WTC11 (cell line): ENCODE results near the gene SACS. TPM values are rescaled to one million over a fixed set of nuclear protein-coding genes. Genes with fewer than 3 reads are reported as not detected.

Source experiments
- ATAC-seq: fragments of 200-7000 bp; cut with Tn5 transposase; 2 replicates; pipeline ENCODE4 v1.10.0; 2021; ENCODE audit warnings: mild to moderate bottlenecking, moderate library complexity
- CTCF ChIA-PET: fragments of 300-600 bp; sonication (Branson Sonifier 250); formaldehyde crosslinking; loops from one replicate; lab custom pipeline; 2021; ENCODE audit warnings: antibody characterized with exemption; lab: Charles Lee
- POLR2A ChIA-PET: fragments of 350-600 bp; sonication (Branson Sonifier 250); formaldehyde crosslinking; loops from one replicate; lab custom pipeline; 2021; ENCODE audit warnings: antibody characterized with exemption; lab: Charles Lee
- DNase-seq: peaks from one replicate; pipeline ENCODE4 v3.0.0; 2021; ENCODE audit warnings: low spot score
- H3K27ac Mint-ChIP-seq: 2 replicates; pipeline ENCODE4 v1.8.0; 2021; ENCODE audit warnings: mixed read lengths
- H3K27me3 Mint-ChIP-seq: 2 replicates; pipeline ENCODE4 v1.8.0; 2021; ENCODE audit warnings: low read depth, mild to moderate bottlenecking, moderate library complexity, mixed read lengths
- H3K36me3 Mint-ChIP-seq: 2 replicates; pipeline ENCODE4 v1.8.0; 2021; ENCODE audit warnings: mixed read lengths
- H3K4me1 Mint-ChIP-seq: 2 replicates; pipeline ENCODE4 v1.8.0; 2022; ENCODE audit warnings: mixed read lengths
- H3K4me3 Mint-ChIP-seq: 2 replicates; pipeline ENCODE4 v1.8.0; 2021; ENCODE audit warnings: mild to moderate bottlenecking, moderate library complexity, mixed read lengths
- H3K9me3 Mint-ChIP-seq: 2 replicates; pipeline ENCODE4 v1.8.0; 2021; ENCODE audit warnings: mixed read lengths
- AFF4 ChIP-seq: sonication (generic); formaldehyde crosslinking; IDR thresholded peaks from 2 replicates; pipeline ENCODE4 v1.8.1; 2023; ENCODE audit warnings: mild to moderate bottlenecking, missing genetic modification reagents, borderline replicate concordance
- AR ChIP-seq: fragments of 250-450 bp; sonication (Bioruptor Pico); IDR thresholded peaks from 2 replicates; pipeline ENCODE4 v1.9.0; 2021; ENCODE audit warnings: mild to moderate bottlenecking
- ATF2 ChIP-seq: sonication (generic); formaldehyde crosslinking; IDR thresholded peaks from 2 replicates; pipeline ENCODE4 v1.8.1; 2022; ENCODE audit warnings: low read depth, missing genetic modification reagents, borderline replicate concordance
- CTCF ChIP-seq: fragments of 200-600 bp; IDR thresholded peaks from 2 replicates; pipeline ENCODE4 v1.8.0; 2022; ENCODE audit warnings: antibody characterized with exemption
- E2F4 ChIP-seq: sonication (generic); formaldehyde crosslinking; IDR thresholded peaks from 2 replicates; pipeline ENCODE4 v1.8.1; 2022; ENCODE audit warnings: low read depth, mild to moderate bottlenecking, moderate library complexity, missing genetic modification reagents, borderline replicate concordance
- HMGA2 ChIP-seq: fragments of 250-450 bp; sonication (Bioruptor Pico); IDR thresholded peaks from 2 replicates; pipeline ENCODE4 v1.4.0; 2021; ENCODE audit warnings: mild to moderate bottlenecking, moderate library complexity
- HMGXB4 ChIP-seq: sonication (generic); formaldehyde crosslinking; IDR thresholded peaks from 2 replicates; pipeline ENCODE4 v1.8.1; 2023; ENCODE audit warnings: mild to moderate bottlenecking, moderate library complexity, missing genetic modification reagents
- JUN ChIP-seq: sonication (generic); formaldehyde crosslinking; IDR thresholded peaks from 2 replicates; pipeline ENCODE4 v1.8.0; 2023; ENCODE audit warnings: mild to moderate bottlenecking, missing genetic modification reagents
- MXD4 ChIP-seq: fragments of 250-450 bp; sonication (Bioruptor Pico); IDR thresholded peaks from 2 replicates; pipeline ENCODE4 v1.8.0; 2021; ENCODE audit warnings: mild to moderate bottlenecking, moderate library complexity, borderline replicate concordance
- NFE2L1 ChIP-seq: sonication (generic); formaldehyde crosslinking; IDR thresholded peaks from 2 replicates; pipeline ENCODE4 v1.8.1; 2023; ENCODE audit warnings: missing genetic modification reagents
- NR2C2 ChIP-seq: sonication (generic); formaldehyde crosslinking; IDR thresholded peaks from 2 replicates; pipeline ENCODE4 v1.8.0; 2022; ENCODE audit warnings: mild to moderate bottlenecking, missing genetic modification reagents
- RORB ChIP-seq: fragments of 250-450 bp; sonication (Bioruptor Pico); IDR thresholded peaks from 2 replicates; pipeline ENCODE4 v1.9.0; 2021; ENCODE audit warnings: mild to moderate bottlenecking
- TEAD1 ChIP-seq: sonication (generic); formaldehyde crosslinking; IDR thresholded peaks from 2 replicates; pipeline ENCODE4 v1.8.0; 2022; ENCODE audit warnings: mild to moderate bottlenecking, missing genetic modification reagents
- USF1 ChIP-seq: sonication (generic); formaldehyde crosslinking; IDR thresholded peaks from 2 replicates; pipeline ENCODE4 v1.8.0; 2022; ENCODE audit warnings: mild to moderate bottlenecking, missing genetic modification reagents
- ZNF121 ChIP-seq: sonication (generic); formaldehyde crosslinking; IDR thresholded peaks from 2 replicates; pipeline ENCODE4 v1.8.0; 2023; ENCODE audit warnings: missing genetic modification reagents
- ZNF232 ChIP-seq: sonication (generic); formaldehyde crosslinking; IDR thresholded peaks from 2 replicates; pipeline ENCODE4 v1.8.0; 2022; ENCODE audit warnings: mild to moderate bottlenecking, missing genetic modification reagents
- ZNF317 ChIP-seq: sonication (generic); formaldehyde crosslinking; IDR thresholded peaks from 2 replicates; pipeline ENCODE4 v1.8.1; 2023; ENCODE audit warnings: low read depth, mild to moderate bottlenecking, moderate library complexity, missing genetic modification reagents, borderline replicate concordance
- ZNF396 ChIP-seq: fragments of 250-450 bp; sonication (Bioruptor Pico); IDR thresholded peaks from 2 replicates; pipeline ENCODE4 v1.8.0; 2021; ENCODE audit warnings: mild to moderate bottlenecking, moderate library complexity, borderline replicate concordance
- total RNA-seq: library from RNA; stranded (reverse); gene quantifications from 3 replicates; pipeline ENCODE4 v1.2.3, GENCODE V29; 2021

Gene SACS
- total RNA-seq, 1 experiment from 2014 or later: 35.2 TPM

- TF ChIP-seq NR2C2 (CRISPR knock-in tag): no peak
- TF ChIP-seq NFE2L1 (CRISPR knock-in tag): no peak
- no peak for TF ChIP-seq MXD4 (CRISPR knock-in tag)
- TF ChIP-seq ATF2: no peak
- TF ChIP-seq HMGA2 (CRISPR knock-in tag): no peak
- TF ChIP-seq AR (CRISPR knock-in tag): no peak
- no peak for TF ChIP-seq ZNF121 (CRISPR knock-in tag)
- no peak for TF ChIP-seq E2F4
- TF ChIP-seq USF1 (CRISPR knock-in tag): no peak
- no peak for TF ChIP-seq ZNF317
- TF ChIP-seq, all 79 proteins: peak for 0
These were observed 14.4 kb upstream of the SACS start (continued) for GRCh38 chr13:23447927-23448326.

- H3K36me3 Mint-ChIP-seq: peaks cover 4% of the 10 kb centered on the region
- POLR2A ChIA-PET: no interaction called here
- no peak for TF ChIP-seq ZNF396 (CRISPR knock-in tag)
- no peak for TF ChIP-seq JUN (CRISPR knock-in tag)
- TF ChIP-seq RORB (CRISPR knock-in tag): no peak
- TF ChIP-seq HMGXB4 (CRISPR knock-in tag): no peak
- no peak for TF ChIP-seq ZNF232
- no peak for TF ChIP-seq TEAD1 (CRISPR knock-in tag)
- H3K27me3 Mint-ChIP-seq: no peaks in the 10 kb centered on the region; the same call in 1 of the 2 replicates
- H3K27ac Mint-ChIP-seq: no peak overlapping the region
- H3K4me3 Mint-ChIP-seq: no peak overlapping the region
- peak; percentile 52 for ATAC-seq
- CTCF ChIA-PET: no interaction called here
- peaks cover 9% of the 10 kb centered on the region for H3K9me3 Mint-ChIP-seq
- H3K4me1 Mint-ChIP-seq: peaks cover 27% of the 10 kb centered on the region
- no peak for DNase-seq
These were observed 12.3 kb upstream of the SACS start for GRCh38 chr13:23445794-23446193.

- Mint-ChIP-seq H3K27ac (no peak overlapping the region), H3K4me1 (peaks cover 11% of the 10 kb centered on the region), H3K4me3 (no peak overlapping the region), H3K9me3 (peaks cover 9% of the 10 kb centered on the region), H3K36me3 (peaks cover 4% of the 10 kb centered on the region), H3K27me3 (no peaks in the 10 kb centered on the region; the same call in 1 of the 2 replicates)
- DNase-seq: no peak
- ChIA-PET CTCF (no interaction called here), POLR2A (no interaction called here)
- ATAC-seq: no peak
- TF ChIP-seq CTCF (no peak), AFF4 (no peak)
These were observed 10.4 kb upstream of the SACS start for GRCh38 chr13:23443878-23444277.
